Neural progenitor cell (in vitro differentiated cells): ENCODE results near the gene RGS14. TPM values are rescaled to one million over a fixed set of nuclear protein-coding genes. Genes with fewer than 3 reads are reported as not detected.

Experiments
- DNase-seq: peaks from one replicate; pipeline ENCODE4 v3.0.0-alpha.2; 2016; ENCODE audit warnings: low spot score
- H2AFZ ChIP-seq: fragments of 200-600 bp; sonication (generic); replicated peaks from 2 replicates; pipeline ENCODE4 v1.6.1; 2016; ENCODE audit warnings: antibody characterized with exemption
- H3F3A ChIP-seq: fragments of 200-600 bp; sonication (generic); 2 replicates; pipeline ENCODE4 v1.6.1; 2016; ENCODE audit warnings: antibody characterized with exemption, low read depth
- H3K27ac ChIP-seq: fragments of 200-600 bp; sonication (generic); 2 replicates; pipeline ENCODE4 v1.5.1; 2016; ENCODE audit warnings: mild to moderate bottlenecking
- H3K27me3 ChIP-seq: fragments of 200-600 bp; sonication (generic); 2 replicates; pipeline ENCODE4 v1.6.1; 2016; ENCODE audit warnings: mild to moderate bottlenecking, moderate library complexity
- H3K36me3 ChIP-seq: fragments of 200-600 bp; sonication (generic); 2 replicates; pipeline ENCODE4 v1.5.1; 2016
- H3K4me1 ChIP-seq: fragments of 200-600 bp; sonication (generic); 2 replicates; pipeline ENCODE4 v1.6.1; 2016; ENCODE audit warnings: mixed run types
- H3K4me2 ChIP-seq: fragments of 200-600 bp; sonication (generic); 2 replicates; pipeline ENCODE4 v1.6.1; 2016
- H3K4me3 ChIP-seq: fragments of 200-600 bp; sonication (generic); 2 replicates; pipeline ENCODE4 v1.5.1; 2016
- H3K79me2 ChIP-seq: fragments of 200-600 bp; sonication (generic); 2 replicates; pipeline ENCODE4 v1.6.1; 2016; ENCODE audit warnings: low read depth
- H3K9ac ChIP-seq: fragments of 200-600 bp; sonication (generic); 2 replicates; pipeline ENCODE4 v1.6.1; 2016
- H3K9me3 ChIP-seq: fragments of 200-600 bp; sonication (generic); 2 replicates; pipeline ENCODE4 v1.5.1; 2016; ENCODE audit warnings: low read depth
- H4K20me1 ChIP-seq: fragments of 200-600 bp; sonication (generic); 2 replicates; pipeline ENCODE4 v1.6.1; 2016; ENCODE audit warnings: low read depth
- H3K27ac Mint-ChIP-seq: 3 replicates; pipeline ENCODE4 v1.8.0; 2021; ENCODE audit warnings: mixed read lengths
- H3K27me3 Mint-ChIP-seq: 2 replicates; pipeline ENCODE4 v1.8.0; 2022; ENCODE audit warnings: low read depth, mild to moderate bottlenecking, inconsistent platforms, moderate library complexity, mixed read lengths; ENCODE audit not compliant: insufficient read depth
- H3K36me3 Mint-ChIP-seq: 3 replicates; pipeline ENCODE4 v1.8.0; 2021; ENCODE audit warnings: mixed read lengths
- H3K4me1 Mint-ChIP-seq: 3 replicates; pipeline ENCODE4 v1.8.0; 2021; ENCODE audit warnings: mixed read lengths
- H3K4me3 Mint-ChIP-seq: 3 replicates; pipeline ENCODE4 v1.8.0; 2021; ENCODE audit warnings: mild to moderate bottlenecking, moderate library complexity, mixed read lengths
- H3K9me3 Mint-ChIP-seq: 3 replicates; pipeline ENCODE4 v1.8.0; 2020; ENCODE audit warnings: mixed read lengths
- CTCF ChIP-seq: fragments of 200-600 bp; sonication (generic); IDR thresholded peaks from 2 replicates; pipeline ENCODE4 v1.5.1; 2017; ENCODE audit warnings: antibody characterized with exemption, mild to moderate bottlenecking
- EZH2 ChIP-seq: fragments of 200-600 bp; sonication (generic); IDR thresholded peaks from 2 replicates; pipeline ENCODE4 v1.6.1; 2017; ENCODE audit warnings: antibody characterized with exemption, mild to moderate bottlenecking, moderate library complexity
- EZH2phosphoT487 ChIP-seq: fragments of 200-600 bp; sonication (generic); IDR thresholded peaks from 2 replicates; pipeline ENCODE4 v1.6.1; 2017; ENCODE audit warnings: antibody characterized with exemption
- total RNA-seq: library from RNA; depleted of rRNA; stranded (reverse); fragments of >200 nt; gene quantifications from 2 replicates; pipeline ENCODE4 v1.2.3, GENCODE V29; 2015; ENCODE audit warnings: low replicate concordance

RGS14 gene
- total RNA-seq, 1 donor from 2014 or later: 3.2 TPM

- Mint-ChIP-seq H3K9me3 (no peaks in the 10 kb centered on the region), H3K27me3 (peaks cover 2% of the 10 kb centered on the region), H3K4me3 (no peak overlapping the region), H3K36me3 (peaks cover 8% of the 10 kb centered on the region), H3K27ac (no peak overlapping the region), H3K4me1 (no peaks in the 10 kb centered on the region)
- no peaks in the 10 kb centered on the region for H3K9me3 ChIP-seq
- H3K4me3 ChIP-seq: no peak overlapping the region
- H3F3A ChIP-seq: peaks cover under 1% of the 10 kb centered on the region
- no peak overlapping the region for H2AFZ ChIP-seq
- H3K27ac ChIP-seq: no peak overlapping the region
- DNase-seq: no peak
- no peaks in the 10 kb centered on the region for H3K4me1 ChIP-seq
- H3K79me2 ChIP-seq: peaks cover 72% of the 10 kb centered on the region
- TF ChIP-seq EZH2: no peak
- no peak for TF ChIP-seq CTCF
- TF ChIP-seq EZH2phosphoT487: no peak
- no peak overlapping the region for H3K4me2 ChIP-seq
- no peak overlapping the region for H3K9ac ChIP-seq
- no peaks in the 10 kb centered on the region for H3K27me3 ChIP-seq
- peaks cover 22% of the 10 kb centered on the region for H4K20me1 ChIP-seq
- H3K36me3 ChIP-seq: peaks cover 4% of the 10 kb centered on the region
Observed at GRCh38 chr5:177343777-177344176, 13.9 kb upstream of the RGS14 start.

- H3K27me3 Mint-ChIP-seq: peaks cover 2% of the 10 kb centered on the region
- peaks cover 12% of the 10 kb centered on the region for H3F3A ChIP-seq
- no peaks in the 10 kb centered on the region for H3K9me3 Mint-ChIP-seq
- H3K27me3 ChIP-seq: no peaks in the 10 kb centered on the region
- no peak overlapping the region for H3K27ac ChIP-seq
- peaks cover 16% of the 10 kb centered on the region for H4K20me1 ChIP-seq
- no peak for TF ChIP-seq EZH2phosphoT487
- no peak for TF ChIP-seq CTCF
- TF ChIP-seq EZH2: no peak
- no peaks in the 10 kb centered on the region for H3K4me1 ChIP-seq
- peaks cover 8% of the 10 kb centered on the region for H3K36me3 Mint-ChIP-seq
- H3K79me2 ChIP-seq: peaks cover 83% of the 10 kb centered on the region
- H3K36me3 ChIP-seq: peaks cover 4% of the 10 kb centered on the region
- H3K9me3 ChIP-seq: no peaks in the 10 kb centered on the region
- no peak overlapping the region for H3K4me2 ChIP-seq
- H2AFZ ChIP-seq: no peak overlapping the region
- H3K4me1 Mint-ChIP-seq: peaks cover 10% of the 10 kb centered on the region
- H3K4me3 ChIP-seq: no peak overlapping the region
- DNase-seq: no peak
- no peak overlapping the region for H3K4me3 Mint-ChIP-seq
- H3K27ac Mint-ChIP-seq: no peak overlapping the region
- no peak overlapping the region for H3K9ac ChIP-seq
Observed at GRCh38 chr5:177344891-177345290, 12.8 kb upstream of the RGS14 start.

GRCh38 chr5:177346820-177347219 lies 10.9 kb upstream of the RGS14 start:
- Mint-ChIP-seq H3K27me3 (peaks cover 2% of the 10 kb centered on the region), H3K4me1 (peaks cover 26% of the 10 kb centered on the region), H3K36me3 (peaks cover 4% of the 10 kb centered on the region), H3K9me3 (no peaks in the 10 kb centered on the region), H3K27ac (no peak overlapping the region), H3K4me3 (no peak overlapping the region)
- no peak overlapping the region for H3K4me3 ChIP-seq
- no peak for TF ChIP-seq CTCF
- TF ChIP-seq EZH2phosphoT487: no peak
- TF ChIP-seq EZH2: no peak
- no peaks in the 10 kb centered on the region for H3K27me3 ChIP-seq
- peaks cover 18% of the 10 kb centered on the region for H3F3A ChIP-seq
- peaks cover 8% of the 10 kb centered on the region for H3K4me1 ChIP-seq
- no peak overlapping the region for H2AFZ ChIP-seq
- no peak overlapping the region for H3K9ac ChIP-seq
- H3K4me2 ChIP-seq: no peak overlapping the region
- H3K27ac ChIP-seq: no peak overlapping the region
- peaks cover 4% of the 10 kb centered on the region for H3K36me3 ChIP-seq
- no peaks in the 10 kb centered on the region for H3K9me3 ChIP-seq
- peaks cover 94% of the 10 kb centered on the region for H3K79me2 ChIP-seq
- H4K20me1 ChIP-seq: peaks cover 22% of the 10 kb centered on the region
- no peak for DNase-seq
